ENCODE measurements around the gene LRRN4CL.
"Not testable (repeated sequence)": the region's sequence is repeated elsewhere in the genome, so short reads cannot be mapped to it uniquely, and the experiment has no call there.

The LRRN4CL gene

DNA sequence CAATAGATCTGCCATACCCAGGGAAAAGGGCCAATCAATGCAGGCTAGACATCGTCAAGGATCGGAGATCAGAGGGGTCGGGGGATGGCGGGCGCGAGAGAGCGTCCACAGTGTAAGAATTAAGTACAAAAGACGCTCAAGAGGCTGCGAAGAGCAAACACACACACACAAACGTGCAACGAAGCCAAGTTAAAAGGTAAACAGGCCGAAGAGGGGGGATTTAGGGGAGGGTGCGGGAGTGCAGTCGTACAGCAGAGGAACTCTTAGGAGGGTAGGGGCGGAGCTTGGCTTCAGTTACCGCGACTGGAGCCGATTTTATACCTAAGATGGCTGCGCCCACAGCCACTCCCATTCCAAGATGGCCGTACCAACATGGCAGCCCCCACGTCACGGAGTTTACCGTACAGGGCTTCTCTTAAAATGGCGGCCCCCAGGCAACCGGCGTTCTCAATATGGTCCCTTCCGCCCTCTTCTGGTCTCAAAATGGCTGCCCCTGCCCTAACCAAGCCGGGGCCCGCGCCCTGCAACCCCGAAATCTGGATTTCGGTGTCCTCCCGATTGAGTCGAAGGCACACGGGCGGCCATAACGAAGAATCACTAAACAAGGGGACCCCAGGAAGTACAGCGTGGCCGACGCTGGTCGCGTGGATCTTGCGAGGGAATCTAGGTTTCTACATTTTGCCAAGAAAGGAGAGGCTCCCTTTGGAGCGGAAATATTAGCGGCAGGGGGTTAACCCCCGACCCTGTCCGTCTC, 20.1 kb upstream of the LRRN4CL start:
- peak; percentile 89 for FAIRE-seq

DNA sequence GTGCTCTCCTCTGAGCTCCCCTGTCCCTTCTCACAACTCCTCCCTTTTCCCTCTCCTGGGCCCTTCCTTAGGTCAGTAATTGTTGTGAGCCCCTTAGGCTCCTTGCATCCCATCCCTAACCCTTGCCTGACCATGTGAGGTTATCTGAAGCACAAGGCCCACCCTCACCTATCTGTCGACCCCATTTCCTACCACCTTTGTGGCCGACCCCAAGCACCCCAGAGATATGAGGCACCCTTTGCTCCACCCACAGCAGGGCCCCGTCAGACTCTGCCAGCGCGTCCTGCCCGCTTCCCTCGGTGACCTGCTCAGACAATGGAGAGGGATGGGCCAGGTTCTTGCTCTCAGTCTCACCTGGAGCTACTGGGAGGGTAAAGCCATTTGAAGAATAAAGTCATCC, 19.5 kb upstream of the LRRN4CL start:
- FAIRE-seq: no peak

DNA sequence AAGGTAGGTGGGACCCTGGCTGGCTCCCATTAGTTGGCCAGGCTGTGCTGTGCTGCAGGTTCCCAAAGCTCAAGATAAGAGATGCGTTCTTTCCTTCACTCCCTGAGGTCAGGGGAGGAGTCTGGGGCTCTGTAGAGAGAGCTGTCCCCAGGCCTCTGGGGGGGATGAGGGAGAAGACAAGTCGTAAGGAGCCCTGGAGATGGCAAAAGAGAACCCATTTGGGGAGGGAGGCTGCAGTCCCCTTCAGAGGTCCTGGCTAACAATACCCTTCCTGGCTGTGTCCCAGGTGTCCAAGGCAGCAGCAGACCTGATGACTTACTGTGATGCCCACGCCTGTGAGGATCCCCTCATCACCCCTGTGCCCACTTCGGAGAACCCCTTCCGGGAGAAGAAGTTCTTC, 19.1 kb upstream of the LRRN4CL start:
- FAIRE-seq: no peak

DNA sequence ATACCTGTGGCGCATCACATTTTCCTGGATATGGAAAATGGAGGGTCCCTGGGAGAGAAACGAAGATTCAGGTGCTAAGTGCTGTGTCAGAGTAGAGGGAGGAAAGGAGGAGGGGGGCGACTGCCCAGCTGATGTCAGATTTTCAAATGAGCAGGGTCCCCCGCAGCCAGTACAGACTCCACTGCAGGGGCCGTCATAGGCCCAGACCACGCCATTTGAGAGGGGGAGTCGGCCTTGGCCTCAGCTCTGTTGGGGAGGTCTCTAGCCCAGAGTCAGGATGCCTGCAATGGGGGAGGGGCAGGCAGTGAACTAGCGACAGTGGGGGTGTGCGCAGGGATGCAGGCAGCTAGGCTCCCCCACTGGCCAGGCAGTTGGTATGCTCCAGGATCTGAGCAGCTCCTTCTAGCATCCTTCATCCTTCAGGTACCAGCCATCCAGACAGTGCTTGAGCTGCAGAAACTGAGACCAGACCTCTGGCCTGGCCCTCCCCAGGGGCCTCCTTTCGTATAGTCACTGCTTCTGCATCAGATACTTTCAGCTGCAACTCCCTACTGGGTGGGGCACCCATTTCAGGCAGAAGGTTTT, 18.0 kb upstream of the LRRN4CL start, which contains the start of the genes BSCL2 and GNG3:
TSS of gene BSCL2 (minus strand) at position 148 of the 585 bp plus-strand sequence. CDS start 229 bp downstream, outside the sequence.
TSS of gene GNG3 (plus strand) at position 400 of the 585 bp plus-strand sequence. CDS start 620 bp downstream, outside the sequence.
- no peak for FAIRE-seq

DNA sequence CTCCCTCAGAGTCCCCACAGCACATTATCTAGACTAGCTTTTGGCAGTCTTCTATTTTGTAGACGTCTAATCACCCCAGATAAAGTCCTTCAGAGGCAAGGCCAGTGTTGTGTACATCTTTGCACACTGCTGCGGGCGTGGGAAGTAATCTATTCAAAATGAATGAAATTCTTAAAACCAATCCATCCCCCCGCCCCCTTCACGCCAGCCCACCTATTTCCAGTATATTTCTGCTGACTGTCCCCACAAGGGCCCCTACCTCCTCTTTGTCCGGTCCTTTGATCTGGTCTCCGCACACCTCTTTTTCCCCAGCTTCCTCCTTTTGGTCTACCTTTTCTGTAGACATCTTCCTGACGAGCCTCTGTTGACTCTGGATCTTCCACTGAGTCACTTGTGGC, 17.5 kb upstream of the LRRN4CL start:
- FAIRE-seq: no peak

DNA sequence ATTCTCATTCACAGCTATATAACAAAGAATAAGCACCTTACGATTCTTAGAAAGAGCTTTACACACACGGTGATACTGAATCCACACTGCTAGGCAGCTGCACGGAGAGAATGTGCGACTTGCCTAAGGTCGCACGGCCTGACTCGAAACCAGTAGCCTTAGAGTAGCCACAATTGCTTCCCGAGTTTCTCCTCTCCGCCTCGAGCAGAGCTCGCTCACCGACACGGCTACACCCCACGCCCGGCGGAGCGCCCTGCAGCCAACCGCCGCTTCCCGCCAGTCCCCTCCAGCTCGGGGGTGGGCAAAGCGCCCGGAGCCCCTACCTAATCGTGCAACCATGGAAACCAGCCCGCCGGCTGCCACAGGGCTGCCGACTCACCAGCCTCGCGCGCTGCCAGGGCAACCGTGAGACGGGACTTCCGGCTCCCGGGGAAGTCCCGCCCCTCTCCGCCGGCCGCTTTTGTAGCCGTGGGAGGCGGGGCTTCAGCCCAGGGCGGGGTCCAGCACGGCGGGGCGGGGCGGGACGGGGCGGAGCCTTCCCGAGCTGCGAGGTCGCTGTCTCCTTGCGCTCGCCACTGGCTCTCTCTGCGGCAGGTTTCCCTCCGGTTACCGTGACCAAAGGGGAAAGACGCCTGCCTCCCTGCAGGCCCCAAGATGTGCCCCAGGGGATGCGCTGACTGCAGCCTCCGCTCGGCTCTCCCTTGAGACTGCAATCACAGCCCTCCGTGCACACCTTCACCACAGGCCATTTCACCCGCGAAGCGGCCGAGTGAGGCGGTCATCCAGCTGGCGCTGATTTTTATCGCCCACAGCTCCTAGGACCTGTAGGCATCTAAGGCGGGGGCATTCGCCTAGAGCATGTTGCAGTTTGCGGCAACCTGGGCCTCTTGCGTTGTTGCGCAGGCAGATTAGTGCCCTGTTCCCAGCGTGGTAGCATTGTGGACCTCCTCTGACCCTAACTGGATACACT, 16.8 kb upstream of the LRRN4CL start:
- no peak for FAIRE-seq

DNA sequence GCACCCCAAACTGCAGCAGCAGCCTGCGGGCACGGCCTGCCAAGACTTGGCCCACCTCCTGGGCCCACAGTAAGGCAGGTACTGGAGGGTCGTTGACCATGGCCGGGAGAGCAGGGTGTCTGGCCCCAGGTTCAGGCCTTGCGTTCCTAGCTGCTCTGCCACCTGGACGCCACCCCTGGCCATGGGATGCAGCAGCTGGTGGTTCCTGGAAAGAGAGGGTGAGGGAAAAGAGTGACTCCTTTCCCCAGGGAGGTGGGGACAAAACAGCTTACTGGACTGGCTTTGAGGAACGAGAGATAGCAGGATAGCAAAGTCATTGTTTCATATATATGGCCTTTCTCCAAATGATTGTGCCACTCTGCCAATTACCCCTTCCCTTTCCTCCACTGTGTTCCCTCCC, 16.1 kb upstream of the LRRN4CL start:
- no peak for FAIRE-seq

DNA sequence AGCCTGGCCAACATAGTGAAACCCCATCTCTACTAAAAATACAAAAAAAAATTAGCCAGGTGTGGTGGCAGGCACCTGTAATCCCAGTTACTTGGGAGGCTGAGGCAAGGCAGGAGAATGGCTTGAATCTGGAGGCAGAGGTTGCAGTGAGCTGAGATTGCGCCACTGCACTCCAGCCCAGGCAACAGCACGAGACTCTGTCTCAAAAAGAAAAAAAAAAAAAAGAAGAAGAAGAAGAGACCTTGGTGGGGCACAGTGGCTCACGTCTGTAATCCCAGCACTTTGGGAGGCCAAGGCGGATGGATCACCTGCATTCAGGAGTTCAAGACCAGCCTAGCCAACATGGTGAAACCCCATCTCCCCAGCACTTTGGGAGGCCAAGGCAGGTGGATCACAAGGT, 14.6 kb upstream of the LRRN4CL start:
- FAIRE-seq: not testable (repeated sequence)

DNA sequence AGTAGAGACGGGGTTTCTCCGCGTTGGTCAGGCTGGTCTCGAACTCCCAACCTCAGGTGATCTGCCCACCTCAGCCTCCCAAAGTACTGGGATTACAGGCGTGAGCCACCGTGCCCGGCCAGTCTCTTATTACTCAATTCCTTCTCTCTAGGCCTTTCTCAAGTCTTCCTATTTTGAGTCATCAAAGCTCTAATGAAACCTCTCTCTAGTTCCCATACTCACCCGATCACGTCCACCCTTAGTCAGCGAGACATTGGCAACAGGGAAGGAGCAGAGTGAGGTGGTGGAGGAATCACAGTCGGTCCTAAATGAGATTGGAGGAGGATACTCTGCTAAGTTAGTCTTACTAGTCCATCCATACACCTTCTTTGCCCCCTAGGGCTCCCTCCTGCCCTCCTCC, 12.9 kb upstream of the LRRN4CL start:
- no peak for FAIRE-seq

DNA sequence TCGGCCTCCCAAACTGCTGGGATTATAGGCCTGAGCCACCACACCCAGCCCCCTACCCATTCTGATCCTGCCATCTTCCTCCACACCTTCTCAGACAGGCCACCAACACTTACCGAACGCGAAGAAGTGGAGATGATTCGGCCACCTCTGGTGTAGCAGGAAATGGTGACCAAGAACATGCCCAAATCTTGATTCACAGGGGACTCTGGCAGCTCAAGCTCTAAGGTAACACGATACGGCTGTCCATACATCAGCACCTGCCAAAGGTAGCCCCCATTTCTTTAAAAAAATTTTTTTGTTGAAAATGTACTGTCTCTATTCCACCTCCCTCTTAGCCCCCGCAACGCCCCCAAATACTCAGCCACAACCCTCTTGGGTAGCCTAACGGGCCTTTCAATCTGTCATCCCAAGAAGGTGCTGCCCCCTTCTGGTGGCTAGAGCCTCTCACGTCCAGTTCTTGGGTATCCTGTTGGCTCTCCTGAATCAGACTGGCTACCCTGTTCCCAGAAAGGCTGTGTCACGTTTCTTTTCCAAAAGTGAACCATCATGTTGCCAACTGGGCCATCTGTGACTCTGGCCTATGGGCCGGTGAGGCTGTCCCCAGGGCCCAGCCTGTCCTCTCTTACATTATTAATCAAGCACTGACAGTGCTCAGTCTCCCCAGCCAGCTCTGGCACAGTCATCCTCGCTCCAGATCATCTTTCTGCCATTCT, 5.3 kb upstream of the LRRN4CL start:
- FAIRE-seq: no peak

DNA sequence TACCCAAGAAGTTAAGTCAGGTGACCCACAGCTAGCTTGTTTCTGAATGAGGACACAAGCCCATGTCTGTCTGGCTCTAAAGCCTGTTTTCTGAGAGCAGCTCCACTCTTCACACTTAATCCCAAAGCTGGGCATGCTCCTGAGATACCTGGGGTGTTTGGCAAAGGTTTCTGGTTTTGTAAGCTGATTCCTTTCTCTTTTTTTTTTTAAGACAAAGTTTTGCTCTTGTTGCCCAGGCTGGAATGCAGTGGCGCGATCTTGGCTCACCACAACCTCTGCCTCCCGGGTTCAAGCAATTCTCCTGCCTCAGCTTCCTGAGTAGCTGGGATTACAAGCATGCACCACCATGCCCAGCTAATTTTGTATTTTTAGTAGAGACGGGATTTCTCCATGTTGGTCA, 4.3 kb upstream of the LRRN4CL start:
- not testable (repeated sequence) for FAIRE-seq

DNA sequence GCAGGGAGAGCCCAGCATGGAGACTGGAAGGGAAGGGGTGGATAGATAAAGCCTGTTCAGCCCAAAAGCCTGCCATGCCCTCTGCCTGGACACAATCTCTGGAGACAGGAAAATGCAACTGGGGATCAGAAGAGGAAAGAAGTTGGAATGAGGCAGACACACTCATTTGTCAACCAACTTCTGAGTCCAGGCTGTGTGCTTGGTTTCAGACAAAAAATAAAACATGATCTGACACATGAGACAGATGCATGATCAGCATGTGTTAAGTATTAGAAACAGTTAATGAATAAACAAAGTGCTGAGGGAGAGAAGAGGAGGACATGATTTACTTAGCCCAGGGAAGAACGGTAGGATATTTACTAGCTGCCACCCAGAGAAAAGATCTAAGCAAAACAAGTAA, 839 bp downstream of the LRRN4CL start:
- no peak for FAIRE-seq

DNA sequence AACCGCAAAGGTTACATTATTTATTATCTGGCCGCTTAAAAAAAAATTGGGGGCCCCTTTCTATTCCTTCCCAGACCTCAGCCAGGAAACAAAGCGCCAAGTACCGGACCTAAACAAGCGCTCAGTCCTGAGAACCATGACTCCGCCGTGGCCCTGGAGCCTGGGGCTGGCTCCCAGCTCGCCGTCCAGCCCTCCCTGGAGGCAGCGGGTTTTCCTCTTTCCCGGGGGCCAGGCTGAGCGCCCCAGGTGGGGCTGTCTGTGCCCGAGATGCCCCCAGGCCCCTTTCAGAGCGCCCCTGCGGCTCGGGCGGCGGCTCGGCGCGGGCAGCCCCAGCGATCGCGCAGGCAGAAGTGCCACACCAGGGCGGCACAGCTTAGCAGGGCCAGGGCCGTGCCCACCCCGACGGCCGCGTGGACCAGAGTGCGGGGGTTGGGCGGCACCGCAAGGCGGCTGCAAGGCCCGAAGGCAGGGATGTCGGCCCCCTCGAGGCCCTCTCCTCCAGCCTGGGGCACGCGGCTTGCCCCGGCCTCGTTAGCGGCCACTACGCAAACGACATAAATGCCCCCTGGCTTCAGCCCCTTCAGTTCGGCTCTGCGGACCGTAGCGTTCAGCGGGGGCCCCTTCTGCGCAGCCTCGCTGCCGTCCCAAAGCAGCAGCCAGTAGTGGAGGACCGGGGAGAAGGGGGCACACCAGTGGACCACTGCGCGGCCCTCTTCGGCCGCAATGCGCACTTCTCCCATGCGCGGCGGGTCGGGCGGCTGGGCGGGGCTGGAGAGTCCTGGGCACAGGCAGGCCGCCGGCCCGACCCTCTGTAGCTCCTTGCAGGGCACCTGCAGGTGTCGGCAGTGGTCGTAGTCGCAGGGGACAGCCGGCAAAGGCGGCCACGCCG, 1.6 kb downstream of the LRRN4CL start:
- no peak for FAIRE-seq

DNA sequence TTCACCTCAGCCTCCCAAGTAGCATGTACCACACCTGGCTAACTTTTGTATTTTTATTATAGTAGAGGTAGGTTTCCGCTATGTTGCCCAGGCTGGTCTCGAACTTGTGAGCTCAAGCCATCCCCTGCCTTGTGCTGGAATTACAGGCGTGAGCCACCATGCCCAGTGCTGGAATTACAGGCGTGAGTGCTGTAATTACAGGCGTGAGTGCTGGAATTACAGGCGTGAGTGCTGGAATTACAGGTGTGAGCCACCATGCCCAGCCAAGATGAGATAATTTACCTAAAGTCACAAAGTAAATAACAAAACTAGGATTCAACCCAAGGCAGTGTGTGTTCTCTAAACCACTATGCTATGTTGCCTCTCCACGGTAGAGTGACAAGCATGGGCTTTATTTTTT, 6.8 kb downstream of the LRRN4CL start:
- no peak for FAIRE-seq

DNA sequence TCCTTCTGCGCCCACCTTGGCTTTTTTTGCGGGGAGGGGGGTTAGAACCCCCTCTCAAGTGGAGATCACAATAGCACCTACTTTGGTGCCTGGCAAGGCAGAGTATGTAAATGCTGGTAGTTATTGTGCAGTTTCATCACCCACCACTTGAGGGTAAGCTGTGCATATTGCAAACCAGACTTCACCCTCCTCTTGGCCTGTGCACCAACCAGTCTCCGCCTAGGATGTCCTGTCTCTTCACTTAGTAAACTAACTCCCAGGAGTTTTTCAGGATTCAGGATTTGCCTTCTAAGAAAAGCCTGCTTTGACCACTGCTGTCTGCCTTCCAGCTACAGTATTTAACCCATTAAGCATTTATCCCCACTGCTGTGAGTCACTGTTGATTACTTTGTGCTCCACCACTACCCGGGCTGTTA, 8.5 kb downstream of the LRRN4CL start:
- peak; percentile 22 for FAIRE-seq

DNA sequence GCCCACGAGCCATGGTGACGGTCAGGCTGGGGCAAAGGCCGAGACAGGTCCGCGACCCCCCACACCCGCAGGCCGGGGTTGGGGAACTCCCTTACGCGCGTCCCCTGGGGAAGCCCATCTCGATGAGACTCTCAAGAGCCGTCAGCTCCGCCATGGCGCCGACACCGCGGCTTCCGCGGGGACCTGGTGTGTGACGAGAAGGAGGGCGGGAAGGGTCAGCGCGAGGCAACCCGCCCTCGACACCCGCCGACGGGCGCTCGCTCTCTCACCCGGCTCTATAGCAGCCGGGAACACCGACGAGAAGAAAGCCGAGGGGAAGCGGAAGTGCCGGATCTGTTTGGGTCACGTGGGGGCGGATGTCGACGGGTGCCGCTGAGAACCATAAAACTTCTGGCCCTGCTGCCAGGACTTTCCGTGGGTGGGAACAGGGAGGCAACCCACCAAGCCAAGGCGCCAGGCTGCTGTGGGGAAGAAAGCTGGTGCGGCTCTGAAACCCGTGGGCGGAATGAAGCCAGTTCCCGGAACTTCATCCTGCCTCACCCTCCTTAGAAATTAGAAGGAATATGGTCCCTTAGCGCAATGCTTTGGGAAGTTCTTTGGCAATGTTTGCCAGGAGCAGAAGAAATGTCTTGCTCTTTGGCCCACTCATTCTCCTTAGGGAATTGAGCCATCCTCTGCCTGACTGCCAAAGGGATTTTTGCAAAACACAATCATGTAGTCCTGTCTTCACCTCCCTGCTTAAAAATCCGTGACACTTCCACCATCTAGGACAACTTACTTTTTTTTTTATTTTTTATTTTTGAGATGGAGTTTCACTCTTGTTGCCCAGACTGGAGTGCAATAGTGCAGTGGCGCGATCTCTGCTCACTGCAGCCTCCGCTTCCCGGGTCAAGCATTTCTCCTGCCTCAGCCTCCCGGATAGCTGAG, 10.3 kb downstream of the LRRN4CL start, which contains the start of gene UBXN1:
TSS of gene UBXN1 (minus strand) at position 304 of the 927 bp plus-strand sequence. CDS start at position 154, 150 bp downstream.
- FAIRE-seq: no peak

DNA sequence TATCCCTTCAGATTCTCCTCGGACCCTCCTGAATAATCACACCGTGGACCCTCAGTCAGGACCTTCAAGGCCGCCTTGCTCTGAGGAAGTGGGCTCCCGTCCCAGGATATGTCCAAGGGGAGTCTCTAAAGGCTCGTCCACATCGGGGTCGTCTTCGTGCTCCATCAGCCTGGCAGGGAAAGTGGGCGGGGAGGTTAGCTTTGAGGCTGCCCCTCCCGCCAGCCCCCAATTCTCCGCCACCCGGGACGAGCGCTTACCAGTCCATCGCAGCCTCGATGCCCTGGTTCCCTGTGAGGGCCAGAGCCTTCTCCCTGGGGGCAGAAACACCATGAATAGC, 10.9 kb downstream of the LRRN4CL start:
- FAIRE-seq: no peak

DNA sequence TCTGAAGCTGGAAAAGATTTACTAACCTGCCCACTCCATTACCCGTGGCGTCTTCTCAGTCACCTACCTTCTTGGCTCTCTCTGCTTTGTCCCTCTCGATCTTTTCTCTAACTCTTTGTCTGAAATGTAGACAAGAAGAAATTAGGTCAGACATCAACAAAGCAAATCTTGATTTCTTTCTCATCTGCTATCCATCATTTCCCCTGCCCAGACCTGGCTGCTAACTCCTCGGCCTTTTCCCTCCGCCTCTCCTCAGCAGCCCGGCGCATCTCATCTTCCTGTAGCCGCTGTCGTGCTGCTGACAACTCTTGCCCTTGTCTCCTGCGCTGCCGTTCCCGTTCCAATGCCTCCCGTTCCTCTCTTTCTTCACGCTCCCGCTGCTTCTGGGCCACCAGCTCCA, 11.6 kb downstream of the LRRN4CL start:
- no peak for FAIRE-seq

DNA sequence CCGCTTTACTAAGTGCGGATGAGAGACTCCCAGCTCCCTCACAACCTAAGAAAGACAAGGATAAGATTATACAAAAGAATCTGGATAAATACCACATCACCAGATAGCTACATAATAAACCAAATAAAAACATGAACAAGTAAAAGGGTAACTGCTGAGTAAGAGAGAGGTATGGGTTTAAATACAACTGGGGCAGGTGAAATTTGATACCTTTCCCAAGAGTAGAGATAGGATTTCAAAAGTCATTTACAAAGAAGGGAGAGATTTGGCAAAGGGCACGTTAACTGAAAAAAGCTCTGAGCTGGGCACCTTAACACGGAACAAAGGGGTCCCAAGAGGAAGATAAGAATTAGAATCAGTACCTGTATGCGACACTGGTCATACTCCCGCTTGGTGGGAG, 12.2 kb downstream of the LRRN4CL start:
- FAIRE-seq: no peak

DNA sequence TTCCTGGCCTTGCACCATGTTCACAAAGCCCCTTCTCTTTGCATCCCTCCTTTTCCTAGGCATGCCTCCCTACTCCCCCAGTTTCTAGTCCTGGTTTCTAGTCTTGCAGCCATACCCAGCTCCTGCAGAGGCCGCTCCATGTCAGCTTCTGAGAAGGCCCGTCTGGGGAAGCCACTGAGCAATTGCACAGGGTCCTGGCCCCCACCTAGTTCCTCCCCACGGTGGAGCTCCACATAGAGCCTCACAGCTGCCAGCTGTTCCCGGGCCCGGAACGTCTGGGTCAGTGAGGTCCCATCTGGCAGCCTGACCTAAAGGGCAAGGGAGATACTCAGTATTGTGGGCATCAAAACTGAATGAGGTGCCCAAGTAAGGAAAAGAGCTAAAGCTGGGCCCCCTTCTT, 12.6 kb downstream of the LRRN4CL start:
- FAIRE-seq: no peak
